NB4 (cell line): ENCODE data around the gene ZBTB44.
"Not testable (repeated sequence)": the region's sequence is repeated elsewhere in the genome, so short reads cannot be mapped to it uniquely, and the experiment has no call there.

Source experiments
- DNase-seq: peaks from one replicate; pipeline ENCODE4 v3.0.0; 2010; ENCODE audit warnings: low read depth
- H3K4me3 ChIP-seq: one replicate; pipeline ENCODE4 v1.5.1; 2011; ENCODE audit warnings: mild to moderate bottlenecking, low read depth, low read length, moderate library complexity
- MYC ChIP-seq: IDR thresholded peaks from 2 replicates; pipeline ENCODE4 v1.6.1; 2011; ENCODE audit warnings: low read depth, low read length
- POLR2A ChIP-seq: IDR thresholded peaks from 2 replicates; pipeline ENCODE4 v1.6.1; 2011; ENCODE audit warnings: mild to moderate bottlenecking; ENCODE audit not compliant: insufficient read length; ENCODE audit errors: extremely low read depth
- TF ChIP-seq, protein P1 (sequence below): IDR thresholded peaks from 2 replicates; pipeline ENCODE4 v1.6.1; 2011; ENCODE audit warnings: low read depth, low read length
- TF ChIP-seq, protein P2 (sequence below): IDR thresholded peaks from one replicate; pipeline ENCODE4 v1.5.1; 2012; ENCODE audit warnings: low read depth, low read length

The ZBTB44 gene

DNA sequence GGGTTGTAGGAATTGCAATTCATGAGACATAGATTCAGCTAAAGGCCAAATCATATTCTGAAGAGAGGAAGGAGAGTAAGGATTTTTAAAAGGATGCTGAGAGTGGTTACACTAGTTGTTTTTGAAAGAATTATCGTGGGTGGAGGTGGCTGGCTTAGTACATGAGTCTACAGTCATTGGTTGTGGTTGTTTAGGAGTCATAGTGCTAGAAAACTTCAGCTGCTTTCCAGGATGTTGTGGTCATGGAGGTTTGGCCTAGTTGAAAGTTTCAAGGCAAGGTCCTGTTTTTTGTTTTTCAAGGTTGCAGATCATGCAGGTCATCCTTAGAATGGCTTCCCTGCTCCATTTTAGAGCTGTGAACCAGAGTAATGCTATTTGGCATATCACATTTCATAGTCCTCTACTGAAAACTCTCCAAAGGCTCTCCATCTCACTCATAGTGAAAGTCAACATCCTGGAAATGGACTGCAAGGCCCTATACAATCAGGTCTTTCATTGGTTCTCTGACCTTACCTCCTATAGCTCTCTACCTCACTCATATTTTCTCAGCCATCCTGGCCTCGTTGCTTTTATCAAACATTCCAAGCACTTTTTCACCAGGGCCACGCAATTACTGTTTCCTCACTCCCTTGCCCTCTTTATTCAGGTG, 26.1 kb upstream of the ZBTB44 start:
- peak; percentile 9 for DNase-seq

DNA sequence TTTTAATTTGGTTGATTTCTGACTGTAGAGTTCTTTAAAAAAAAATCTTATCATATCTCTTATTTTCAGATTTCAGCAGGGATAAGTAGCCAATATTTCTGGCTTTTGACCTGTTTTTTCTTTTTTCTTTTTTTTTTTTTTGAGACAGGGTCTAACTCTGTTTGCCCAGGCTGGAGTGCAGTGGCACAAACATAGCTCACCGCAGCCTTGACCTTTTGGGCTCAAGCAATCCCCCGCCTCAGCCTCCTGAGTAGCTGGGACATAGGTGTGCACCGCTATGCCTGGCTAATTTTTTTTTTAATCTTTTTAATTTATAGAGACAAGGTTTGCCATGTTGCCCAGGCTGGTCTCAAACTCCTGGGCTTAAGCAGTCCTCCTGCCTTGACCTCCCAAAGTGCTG, 23.9 kb upstream of the ZBTB44 start:
- TF ChIP-seq, protein P1, sequence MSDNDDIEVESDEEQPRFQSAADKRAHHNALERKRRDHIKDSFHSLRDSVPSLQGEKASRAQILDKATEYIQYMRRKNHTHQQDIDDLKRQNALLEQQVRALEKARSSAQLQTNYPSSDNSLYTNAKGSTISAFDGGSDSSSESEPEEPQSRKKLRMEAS = no peak
- TF ChIP-seq POLR2A (no peak), MYC (no peak)
- TF ChIP-seq, protein P2, sequence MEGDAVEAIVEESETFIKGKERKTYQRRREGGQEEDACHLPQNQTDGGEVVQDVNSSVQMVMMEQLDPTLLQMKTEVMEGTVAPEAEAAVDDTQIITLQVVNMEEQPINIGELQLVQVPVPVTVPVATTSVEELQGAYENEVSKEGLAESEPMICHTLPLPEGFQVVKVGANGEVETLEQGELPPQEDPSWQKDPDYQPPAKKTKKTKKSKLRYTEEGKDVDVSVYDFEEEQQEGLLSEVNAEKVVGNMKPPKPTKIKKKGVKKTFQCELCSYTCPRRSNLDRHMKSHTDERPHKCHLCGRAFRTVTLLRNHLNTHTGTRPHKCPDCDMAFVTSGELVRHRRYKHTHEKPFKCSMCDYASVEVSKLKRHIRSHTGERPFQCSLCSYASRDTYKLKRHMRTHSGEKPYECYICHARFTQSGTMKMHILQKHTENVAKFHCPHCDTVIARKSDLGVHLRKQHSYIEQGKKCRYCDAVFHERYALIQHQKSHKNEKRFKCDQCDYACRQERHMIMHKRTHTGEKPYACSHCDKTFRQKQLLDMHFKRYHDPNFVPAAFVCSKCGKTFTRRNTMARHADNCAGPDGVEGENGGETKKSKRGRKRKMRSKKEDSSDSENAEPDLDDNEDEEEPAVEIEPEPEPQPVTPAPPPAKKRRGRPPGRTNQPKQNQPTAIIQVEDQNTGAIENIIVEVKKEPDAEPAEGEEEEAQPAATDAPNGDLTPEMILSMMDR = no peak
- DNase-seq = no peak
- H3K4me3 ChIP-seq = no peak overlapping the region

More for the DNA sequence above, 26.1 kb upstream of the ZBTB44 start:
- H3K4me3 ChIP-seq = no peak overlapping the region
- TF ChIP-seq, protein P1 = no peak

DNA sequence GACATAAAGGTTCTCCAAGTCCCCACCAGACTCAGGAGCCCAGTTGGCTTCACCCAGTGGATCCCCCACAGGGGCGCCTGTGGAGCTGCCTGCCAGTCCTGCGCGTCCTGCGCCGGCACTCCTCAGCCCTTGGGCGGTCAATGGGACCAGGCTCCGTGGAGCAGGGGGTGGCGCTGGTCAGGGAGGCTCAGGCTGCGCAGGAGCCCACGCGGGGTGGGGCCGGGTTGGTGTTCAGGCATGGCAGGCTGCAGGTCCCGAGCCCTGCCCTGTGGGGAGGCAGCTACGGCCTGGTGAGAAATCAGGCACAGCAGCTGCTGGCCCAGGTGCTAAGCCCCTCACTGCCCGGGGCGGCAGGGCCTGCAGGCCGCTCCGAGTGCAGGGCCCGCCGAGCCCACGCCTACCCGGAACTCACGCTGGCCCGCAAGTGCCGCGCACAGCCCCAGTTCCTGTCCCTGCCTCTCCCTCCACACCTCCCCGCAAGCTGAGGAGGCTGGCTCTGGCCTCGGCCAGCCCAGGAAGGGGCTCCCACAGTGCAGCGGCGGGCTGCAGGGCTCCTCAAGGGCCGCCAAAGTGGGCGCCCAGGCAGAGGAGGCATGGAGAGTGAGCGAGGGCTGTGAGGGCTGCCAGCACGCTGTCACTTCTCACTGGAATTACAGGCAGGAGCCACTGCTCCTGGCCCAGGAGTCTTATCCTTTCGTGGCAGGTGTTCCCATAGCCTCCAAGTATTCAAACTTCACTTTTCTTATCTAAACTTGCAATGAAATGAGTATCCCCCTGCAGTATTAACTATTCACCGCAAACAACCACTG, 22.8 kb upstream of the ZBTB44 start:
- no peak for DNase-seq
- TF ChIP-seq, protein P1 = no peak
- TF ChIP-seq POLR2A = no peak
- no peak for TF ChIP-seq MYC
- TF ChIP-seq, protein P2 = no peak
- H3K4me3 ChIP-seq = no peak overlapping the region

DNA sequence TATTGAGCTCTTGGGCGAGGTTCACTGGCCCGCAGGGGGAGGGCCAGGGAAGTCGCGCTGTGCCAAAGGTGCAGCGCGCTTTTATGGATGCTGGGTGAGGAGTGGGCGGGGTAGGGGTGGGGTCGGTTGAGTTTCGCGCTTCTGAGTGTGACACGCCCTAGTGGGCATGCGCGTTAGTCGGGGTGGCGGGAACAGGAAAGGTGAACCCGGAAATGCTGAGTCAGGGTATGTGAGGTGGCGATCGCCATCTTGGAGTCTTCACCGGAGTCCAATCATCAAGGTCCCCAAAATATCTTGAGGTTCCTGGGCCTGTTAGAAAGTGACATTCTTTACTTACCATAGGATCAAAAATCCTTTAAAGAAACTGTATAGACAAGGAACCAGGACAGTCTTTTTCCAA, 16.7 kb upstream of the ZBTB44 start:
- H3K4me3 ChIP-seq = not testable (repeated sequence)

DNA sequence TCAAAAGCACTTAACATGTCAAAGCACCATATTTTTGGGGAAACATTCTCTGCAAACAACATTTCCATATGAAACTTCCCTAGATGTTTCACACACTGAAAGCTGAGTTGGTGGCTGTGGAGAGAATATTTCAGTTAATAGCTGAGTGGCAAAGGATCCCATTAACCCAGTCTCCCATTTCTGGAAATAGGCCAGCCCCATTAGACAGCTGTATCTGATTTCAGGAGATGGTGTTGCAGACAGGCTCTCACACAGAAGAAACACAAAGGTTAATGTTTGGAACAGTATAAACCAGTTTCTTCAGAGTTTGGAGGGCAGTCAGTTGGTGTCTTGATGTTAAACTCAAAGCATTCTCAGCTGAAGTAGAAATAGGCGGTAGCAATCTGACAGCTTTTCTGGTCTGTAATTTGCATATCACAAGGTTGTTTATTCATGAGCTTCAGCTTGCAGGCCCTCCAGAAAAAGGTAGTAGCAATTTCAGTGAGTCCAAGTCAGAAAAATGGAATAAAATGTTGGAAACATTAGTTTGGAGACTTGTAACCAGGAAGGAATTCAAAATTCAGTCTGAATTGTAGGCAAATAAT, 15.5 kb upstream of the ZBTB44 start:
- TF ChIP-seq, protein P1 = no peak
- TF ChIP-seq POLR2A = no peak
- TF ChIP-seq, protein P2 = no peak
- no peak for TF ChIP-seq MYC
- no peak overlapping the region for H3K4me3 ChIP-seq
- DNase-seq = no peak

More for the DNA sequence above, 16.7 kb upstream of the ZBTB44 start:
- not testable (repeated sequence) for DNase-seq

DNA sequence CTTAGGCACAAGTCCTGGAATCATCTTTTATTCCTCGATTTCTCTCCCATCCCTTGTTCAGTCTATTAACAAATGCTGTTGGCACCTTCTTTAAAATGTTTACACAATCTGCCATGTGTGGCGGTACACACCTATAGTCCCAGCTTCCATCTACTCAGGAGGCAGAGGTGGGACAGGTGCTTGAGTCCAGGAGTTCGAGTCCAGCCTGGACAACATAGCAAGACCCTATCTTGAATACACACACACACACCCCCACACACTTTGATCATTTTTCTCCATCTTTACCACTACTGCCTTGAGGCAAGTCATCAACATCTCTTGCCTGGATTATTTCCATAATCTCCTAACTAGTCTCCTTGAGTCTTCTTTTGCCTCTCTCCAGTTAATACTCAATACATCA, 13.7 kb upstream of the ZBTB44 start:
- no peak overlapping the region for H3K4me3 ChIP-seq
- DNase-seq = no peak
- TF ChIP-seq MYC (no peak), POLR2A (no peak)
- TF ChIP-seq, protein P1 = no peak
- TF ChIP-seq, protein P2 = no peak
